NCI-H526 (cell line): Measurements from ENCODE around the gene KLK2.

Source experiments
- DNase-seq, 2 experiments: peaks; one replicate each; lab custom pipeline; 2025; lab: John Stamatoyannopoulos, UW

Gene KLK2

GRCh38 chr19:50850738-50851137 is 22.5 kb upstream of the KLK2 start:
- no peak for DNase-seq

DNA sequence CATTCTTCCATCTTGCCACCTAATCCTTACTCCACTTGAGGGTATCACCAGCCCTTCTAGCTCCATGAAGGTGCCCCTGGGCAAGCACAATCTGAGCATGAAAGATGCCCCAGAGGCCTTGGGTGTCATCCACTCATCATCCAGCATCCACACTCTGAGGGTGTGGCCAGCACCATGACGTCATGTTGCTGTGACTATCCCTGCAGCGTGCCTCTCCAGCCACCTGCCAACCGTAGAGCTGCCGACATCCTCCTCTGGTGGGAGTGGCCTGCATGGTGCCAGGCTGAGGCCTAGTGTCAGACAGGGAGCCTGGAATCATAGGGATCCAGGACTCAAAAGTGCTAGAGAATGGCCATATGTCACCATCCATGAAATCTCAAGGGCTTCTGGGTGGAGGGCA is 21.6 kb upstream of the KLK2 start:
- no peak for DNase-seq

- no peak for DNase-seq
Observed at GRCh38 chr19:50854636-50855410, 18.4 kb upstream of the KLK2 start, which contains the start of gene KLK3. Gene KLK3, plus strand, starts transcription at chr19:50854915. Its CDS starts 41 bp downstream, at chr19:50854956.

DNA sequence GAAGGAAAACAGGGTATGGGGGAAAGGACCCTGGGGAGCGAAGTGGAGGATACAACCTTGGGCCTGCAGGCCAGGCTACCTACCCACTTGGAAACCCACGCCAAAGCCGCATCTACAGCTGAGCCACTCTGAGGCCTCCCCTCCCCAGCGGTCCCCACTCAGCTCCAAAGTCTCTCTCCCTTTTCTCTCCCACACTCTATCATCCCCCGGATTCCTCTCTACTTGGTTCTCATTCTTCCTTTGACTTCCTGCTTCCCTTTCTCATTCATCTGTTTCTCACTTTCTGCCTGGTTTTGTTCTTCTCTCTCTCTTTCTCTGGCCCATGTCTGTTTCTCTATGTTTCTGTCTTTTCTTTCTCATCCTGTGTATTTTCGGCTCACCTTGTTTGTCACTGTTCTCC is 15.9 kb upstream of the KLK2 start:
- no peak for DNase-seq

GRCh38 chr19:50858886-50859285 is 14.4 kb upstream of the KLK2 start:
- DNase-seq, result peak in 1 of 2 experiments; percentile 42

GRCh38 chr19:50859849-50860248 is 13.4 kb upstream of the KLK2 start:
- no peak for DNase-seq

DNA sequence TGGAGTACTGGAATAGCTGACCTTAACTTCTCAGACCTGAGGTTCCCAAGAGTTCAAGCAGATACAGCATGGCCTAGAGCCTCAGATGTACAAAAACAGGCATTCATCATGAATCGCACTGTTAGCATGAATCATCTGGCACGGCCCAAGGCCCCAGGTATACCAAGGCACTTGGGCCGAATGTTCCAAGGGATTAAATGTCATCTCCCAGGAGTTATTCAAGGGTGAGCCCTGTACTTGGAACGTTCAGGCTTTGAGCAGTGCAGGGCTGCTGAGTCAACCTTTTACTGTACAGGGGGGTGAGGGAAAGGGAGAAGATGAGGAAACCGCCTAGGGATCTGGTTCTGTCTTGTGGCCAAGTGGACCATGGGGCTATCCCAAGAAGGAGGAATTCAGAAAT is 12.2 kb upstream of the KLK2 start:
- DNase-seq, result no peak

DNA sequence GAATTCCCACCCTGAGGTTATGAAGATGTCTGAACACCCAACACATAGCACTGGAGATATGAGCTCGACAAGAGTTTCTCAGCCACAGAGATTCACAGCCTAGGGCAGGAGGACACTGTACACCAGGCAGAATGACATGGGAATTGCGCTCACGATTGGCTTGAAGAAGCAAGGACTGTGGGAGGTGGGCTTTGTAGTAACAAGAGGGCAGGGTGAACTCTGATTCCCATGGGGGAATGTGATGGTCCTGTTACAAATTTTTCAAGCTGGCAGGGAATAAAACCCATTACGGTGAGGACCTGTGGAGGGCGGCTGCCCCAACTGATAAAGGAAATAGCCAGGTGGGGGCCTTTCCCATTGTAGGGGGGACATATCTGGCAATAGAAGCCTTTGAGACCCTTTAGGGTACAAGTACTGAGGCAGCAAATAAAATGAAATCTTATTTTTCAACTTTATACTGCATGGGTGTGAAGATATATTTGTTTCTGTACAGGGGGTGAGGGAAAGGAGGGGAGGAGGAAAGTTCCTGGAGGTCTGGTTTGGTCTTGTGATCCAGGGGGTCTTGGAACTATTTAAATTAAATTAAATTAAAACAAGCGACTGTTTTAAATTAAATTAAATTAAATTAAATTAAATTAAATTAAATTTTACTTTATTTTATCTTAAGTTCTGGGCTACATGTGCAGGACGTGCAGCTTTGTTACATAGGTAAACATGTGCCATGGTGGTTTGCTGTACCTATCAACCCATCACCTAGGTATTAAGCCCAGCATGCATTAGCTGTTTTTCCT is 11.5 kb upstream of the KLK2 start:
- no peak for DNase-seq

DNA sequence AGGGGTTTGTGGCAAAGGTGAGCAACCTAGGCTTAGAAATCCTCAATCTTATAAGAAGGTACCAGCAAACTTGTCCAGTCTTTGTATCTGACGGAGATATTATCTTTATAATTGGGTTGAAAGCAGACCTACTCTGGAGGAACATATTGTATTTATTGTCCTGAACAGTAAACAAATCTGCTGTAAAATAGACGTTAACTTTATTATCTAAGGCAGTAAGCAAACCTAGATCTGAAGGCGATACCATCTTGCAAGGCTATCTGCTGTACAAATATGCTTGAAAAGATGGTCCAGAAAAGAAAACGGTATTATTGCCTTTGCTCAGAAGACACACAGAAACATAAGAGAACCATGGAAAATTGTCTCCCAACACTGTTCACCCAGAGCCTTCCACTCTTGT is 3.8 kb upstream of the KLK2 start:
- no peak for DNase-seq

DNA sequence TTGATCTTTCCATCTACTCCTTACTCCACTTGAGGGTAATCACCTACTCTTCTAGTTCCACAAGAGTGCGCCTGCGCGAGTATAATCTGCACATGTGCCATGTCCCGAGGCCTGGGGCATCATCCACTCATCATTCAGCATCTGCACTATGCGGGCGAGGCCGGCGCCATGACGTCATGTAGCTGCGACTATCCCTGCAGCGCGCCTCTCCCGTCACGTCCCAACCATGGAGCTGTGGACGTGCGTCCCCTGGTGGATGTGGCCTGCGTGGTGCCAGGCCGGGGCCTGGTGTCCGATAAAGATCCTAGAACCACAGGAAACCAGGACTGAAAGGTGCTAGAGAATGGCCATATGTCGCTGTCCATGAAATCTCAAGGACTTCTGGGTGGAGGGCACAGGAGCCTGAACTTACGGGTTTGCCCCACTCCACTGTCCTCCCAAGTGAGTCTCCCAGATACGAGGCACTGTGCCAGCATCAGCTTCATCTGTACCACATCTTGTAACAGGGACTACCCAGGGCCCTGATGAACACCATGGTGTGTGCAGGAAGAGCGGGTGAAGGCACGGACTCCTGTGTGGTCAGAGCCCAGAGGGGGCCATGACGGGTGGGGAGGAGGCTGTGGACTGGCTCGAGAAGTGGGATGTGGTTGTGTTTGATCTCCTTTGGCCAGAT is 2.7 kb upstream of the KLK2 start:
- peak; percentile 78 to 89 for DNase-seq

GRCh38 chr19:50874211-50874610 is 972 bp downstream of the KLK2 start:
- no peak for DNase-seq

DNA sequence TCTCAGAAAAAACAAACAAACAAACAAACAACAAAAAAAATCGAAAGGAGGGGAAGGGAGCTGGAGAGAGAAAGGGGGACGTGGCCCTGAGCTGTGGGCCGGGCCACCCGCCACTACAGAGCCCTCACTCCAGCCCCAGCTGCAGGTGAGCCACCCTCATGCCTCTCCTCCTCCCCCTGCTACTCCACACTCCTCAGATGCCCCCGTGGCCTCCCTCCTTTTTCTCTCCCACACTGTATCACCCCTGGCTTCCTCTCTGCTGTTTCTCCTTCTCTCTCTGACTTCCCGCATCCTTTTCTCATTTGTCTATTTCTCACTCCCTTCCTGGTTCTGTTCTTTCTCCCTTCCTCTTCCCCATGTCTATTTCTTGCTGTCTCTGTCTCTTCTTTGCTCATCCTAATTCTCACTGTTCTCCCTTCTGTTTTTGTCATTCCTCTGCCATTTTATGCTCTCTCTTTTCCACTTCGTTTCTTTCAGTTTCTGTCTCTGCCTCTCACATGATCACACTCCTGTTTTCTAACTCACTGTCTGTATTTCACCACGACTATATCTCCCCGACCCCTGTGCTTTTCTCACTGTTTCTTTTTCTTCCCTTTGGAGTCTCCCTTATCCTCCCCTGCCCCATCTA is 2.7 kb downstream of the KLK2 start:
- no peak for DNase-seq

- DNase-seq, result no peak
Observed at GRCh38 chr19:50876456-50876855, 3.2 kb downstream of the KLK2 start.

GRCh38 chr19:50877338-50877737 is 4.1 kb downstream of the KLK2 start:
- DNase-seq, result no peak

DNA sequence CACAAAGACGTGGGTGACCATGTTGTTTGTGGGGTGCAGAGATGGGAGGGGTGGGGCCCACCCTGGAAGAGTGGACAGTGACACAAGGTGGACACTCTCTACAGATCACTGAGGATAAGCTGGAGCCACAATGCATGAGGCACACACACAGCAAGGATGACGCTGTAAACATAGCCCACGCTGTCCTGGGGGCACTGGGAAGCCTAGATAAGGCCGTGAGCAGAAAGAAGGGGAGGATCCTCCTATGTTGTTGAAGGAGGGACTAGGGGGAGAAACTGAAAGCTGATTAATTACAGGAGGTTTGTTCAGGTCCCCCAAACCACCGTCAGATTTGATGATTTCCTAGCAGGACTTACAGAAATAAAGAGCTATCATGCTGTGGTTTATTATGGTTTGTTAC is 5.6 kb downstream of the KLK2 start:
- DNase-seq, result no peak

GRCh38 chr19:50880241-50880640 is 7.0 kb downstream of the KLK2 start:
- DNase-seq, result no peak

DNA sequence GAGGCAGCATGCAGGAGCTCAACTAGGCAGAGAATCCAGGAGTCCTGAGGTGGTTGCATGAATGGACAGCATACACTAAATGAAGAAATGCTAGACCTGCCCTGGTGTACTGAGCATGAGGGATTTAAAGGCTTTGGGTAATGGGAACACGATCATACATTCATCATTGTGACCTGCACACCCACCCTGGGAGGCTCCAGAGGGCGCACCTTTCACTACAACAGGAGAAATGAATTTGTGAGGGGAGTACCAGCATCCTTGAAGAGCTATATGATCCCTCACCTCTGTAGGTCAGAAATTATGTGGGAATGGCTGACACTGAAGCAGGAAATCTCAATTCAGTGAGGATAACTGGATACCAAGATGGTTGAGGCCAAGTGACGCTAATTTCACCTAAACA is 8.9 kb downstream of the KLK2 start:
- DNase-seq, result peak in 1 of 2 experiments; percentile 17

DNA sequence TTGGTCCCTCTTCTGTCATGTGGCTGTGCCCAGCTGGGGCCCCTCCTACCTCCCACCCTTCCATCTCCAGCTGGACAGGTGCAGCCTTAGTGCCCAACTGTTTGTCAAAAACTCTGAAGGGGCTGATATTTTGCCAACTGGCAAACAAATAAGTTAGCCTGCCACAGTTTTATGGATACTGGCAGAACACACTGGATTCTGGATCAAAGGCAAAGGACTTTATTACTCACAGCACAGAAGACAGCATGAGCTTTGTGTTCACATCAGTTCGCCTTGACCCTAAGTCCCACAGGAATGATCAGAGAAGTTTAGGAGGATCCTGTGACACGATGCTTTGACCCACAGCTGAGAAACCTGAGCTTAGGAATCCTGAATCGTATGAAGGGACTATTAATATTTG is 16.4 kb downstream of the KLK2 start:
- DNase-seq, result no peak

DNA sequence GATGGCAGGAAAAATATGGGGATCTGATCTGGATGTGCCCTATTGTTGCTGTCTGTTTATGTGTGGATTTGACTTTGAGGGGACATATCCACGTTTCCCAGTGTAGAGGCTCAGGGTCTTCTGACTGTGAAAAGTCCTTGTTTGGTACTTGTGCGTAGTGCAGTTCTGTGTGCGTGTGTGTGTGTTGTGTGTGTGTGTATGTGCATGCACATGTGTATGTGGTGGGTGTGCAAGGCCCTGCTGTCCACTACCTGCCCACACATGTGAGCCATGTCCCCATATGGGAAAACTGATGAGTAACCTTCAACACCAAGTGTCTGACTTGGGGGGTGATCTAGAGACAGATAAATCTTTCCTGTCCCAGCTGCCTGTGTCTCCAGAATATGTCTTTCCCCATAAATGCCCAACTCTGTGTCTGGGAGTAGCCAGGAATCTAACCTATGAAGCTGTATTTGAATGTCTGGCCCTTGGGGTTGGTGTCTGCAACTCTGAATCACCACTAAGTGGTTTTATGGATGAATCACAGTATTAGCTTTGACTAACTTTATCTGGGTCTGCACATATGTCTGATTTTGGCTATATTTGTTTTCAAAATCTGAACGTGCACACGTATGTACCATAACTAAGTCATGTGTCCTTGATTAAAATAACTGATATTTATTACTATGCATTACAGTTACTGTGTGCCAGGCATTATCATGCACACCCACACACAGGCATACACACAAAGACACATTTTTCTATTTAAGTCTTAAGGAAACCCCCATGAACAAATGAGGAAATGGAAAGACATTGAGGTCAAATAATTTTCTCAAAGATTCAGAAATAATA is 17.4 kb downstream of the KLK2 start:
- no peak for DNase-seq

- DNase-seq, result no peak
Observed at GRCh38 chr19:50891253-50891625, 18.0 kb downstream of the KLK2 start.

DNA sequence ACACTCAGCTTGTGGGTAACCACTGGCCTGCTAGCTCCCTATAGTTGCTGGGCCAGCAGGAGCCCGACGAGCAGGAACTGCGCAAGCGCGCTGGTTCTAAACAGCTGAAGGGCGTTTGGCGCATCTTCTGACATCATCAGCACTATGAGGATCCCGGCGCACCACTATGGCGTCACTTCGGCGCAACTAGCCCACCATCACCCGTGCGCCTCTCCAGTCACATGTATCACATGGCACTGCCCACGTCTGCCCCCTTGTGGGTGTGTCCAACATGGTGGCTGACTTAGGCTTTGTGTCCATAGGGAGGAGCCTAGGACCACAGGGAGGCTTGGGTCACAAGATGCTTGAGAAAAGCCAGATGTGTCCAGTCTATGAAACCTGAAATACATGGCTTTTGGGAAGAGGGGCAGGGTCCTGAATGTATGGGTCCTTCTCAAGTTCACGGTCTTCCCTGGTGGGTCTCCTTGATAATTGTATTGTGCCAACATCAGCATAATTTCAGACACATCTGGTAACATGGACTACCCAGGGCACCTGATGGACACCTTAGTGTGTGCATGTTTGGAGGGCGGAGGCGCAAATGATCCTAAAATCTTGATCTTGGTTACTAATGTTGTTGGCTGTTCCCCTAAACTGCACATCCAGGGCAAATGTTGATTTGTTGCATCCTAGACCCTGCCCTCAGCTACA is 20.0 kb downstream of the KLK2 start:
- peak; percentile 18 to 46 for DNase-seq
